Left renal pelvis (tissue), 4 donors: ENCODE data around the gene ASIC2. TPM values are rescaled to one million over a fixed set of nuclear protein-coding genes. Genes with fewer than 3 reads are reported as not detected.

Experiments used
- DNase-seq, 4 donors: peaks; one replicate each; pipeline ENCODE4 v3.0.0-alpha.2; 2013; ENCODE audit warnings: low read depth in 4 of 4, low spot score in 3 of 4
- polyA plus RNA-seq, 4 donors: library from polyadenylated mRNA; unstranded; fragments of 120-200 nt; gene quantifications; one replicate each; pipeline ENCODE4 v1.2.1, GENCODE V29; 2013; ENCODE audit not compliant: insufficient read length in 4 of 4

Gene ASIC2
- polyA plus RNA-seq, 4 donors = 1.3 to 3.5 (median 2.9) TPM

- DNase-seq = no peak
These were observed 253.2 kb downstream of the ASIC2 start for GRCh38 chr17:33039874-33040273.

DNA sequence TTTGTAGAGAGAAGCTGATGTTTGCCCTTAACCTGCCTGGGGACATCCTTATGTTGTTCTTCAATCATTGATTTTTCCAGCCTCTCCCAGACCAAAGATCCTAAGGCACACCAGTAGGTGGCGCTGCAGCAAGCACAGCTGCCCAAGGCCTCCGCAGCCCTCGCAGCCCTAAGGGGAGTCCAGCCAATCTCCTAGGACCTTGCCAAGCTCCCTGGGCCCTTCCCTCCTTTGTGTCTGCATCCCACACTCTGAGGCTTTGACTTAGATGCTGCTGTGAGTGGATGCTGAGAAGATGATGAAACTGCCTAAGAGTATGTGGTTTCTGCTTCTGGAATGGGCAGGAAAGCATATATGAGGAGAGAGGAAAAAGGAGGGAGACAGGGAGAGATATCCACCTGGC lies 254.4 kb downstream of the ASIC2 start:
- no peak for DNase-seq

DNA sequence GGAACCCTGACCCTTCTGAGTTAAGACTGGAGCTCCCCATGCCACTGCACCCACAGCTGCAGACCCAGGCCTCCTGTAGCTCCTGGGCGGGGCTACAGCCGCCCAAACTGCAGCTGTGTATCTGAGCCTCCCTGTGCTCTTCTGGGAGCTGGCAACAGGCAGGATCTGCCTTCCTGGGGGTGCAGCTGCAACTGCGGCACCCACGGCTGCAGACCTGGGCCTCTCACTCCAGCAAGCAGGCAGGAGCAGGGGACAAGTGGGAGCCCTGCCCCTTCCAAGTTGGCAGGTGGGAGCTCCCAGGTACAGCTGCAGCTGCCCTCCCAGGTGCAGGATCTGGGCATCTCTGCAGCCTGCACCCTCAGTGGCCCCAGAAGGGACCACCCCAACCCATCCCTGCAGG lies 259.9 kb downstream of the ASIC2 start:
- no peak for DNase-seq

DNA sequence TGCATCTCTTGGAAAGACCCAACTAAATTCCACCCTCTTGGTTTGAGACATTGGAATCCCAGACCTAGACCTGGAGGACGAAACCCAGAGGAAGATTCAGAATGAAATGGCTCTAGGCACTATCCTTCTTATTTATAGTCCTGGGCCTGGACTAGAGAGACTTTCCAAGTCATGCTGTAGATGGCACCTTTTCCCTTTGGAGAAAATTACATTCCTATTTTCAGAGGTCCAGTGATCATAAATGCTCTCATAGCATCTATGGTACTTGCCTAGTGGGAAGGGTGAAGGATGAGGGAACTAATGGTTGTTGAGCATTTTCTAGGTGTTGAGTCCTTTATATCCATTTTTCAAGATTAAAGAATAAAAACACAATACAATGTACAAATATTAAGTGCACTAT lies 264.3 kb downstream of the ASIC2 start:
- DNase-seq = no peak

- DNase-seq = no peak
These were observed 265.0 kb downstream of the ASIC2 start for GRCh38 chr17:33028061-33028460.

GRCh38 chr17:33024688-33025486 lies 268.2 kb downstream of the ASIC2 start:
- DNase-seq = no peak

DNA sequence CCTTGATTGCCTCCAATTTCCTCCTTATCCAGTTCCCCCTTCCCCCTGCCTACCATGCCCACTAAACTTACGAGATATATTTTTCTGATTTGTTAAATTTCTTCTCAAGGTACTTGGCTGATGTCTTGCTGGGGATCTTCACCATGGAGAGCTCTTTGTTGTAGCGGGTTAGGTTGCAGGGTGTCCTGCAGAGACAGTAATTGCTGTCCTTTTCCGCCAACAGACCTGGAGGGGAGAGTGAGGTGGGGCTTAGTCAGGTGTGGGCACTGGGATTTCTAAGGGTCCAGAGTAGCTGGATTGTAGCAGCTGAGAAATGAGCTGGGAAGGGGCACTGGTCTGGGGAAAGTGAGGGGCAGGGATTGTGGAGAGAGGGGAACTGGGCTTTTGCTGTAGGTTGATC lies 269.3 kb downstream of the ASIC2 start:
- no peak for DNase-seq

GRCh38 chr17:33021731-33022408 lies 271.2 kb downstream of the ASIC2 start:
- no peak for DNase-seq

DNA sequence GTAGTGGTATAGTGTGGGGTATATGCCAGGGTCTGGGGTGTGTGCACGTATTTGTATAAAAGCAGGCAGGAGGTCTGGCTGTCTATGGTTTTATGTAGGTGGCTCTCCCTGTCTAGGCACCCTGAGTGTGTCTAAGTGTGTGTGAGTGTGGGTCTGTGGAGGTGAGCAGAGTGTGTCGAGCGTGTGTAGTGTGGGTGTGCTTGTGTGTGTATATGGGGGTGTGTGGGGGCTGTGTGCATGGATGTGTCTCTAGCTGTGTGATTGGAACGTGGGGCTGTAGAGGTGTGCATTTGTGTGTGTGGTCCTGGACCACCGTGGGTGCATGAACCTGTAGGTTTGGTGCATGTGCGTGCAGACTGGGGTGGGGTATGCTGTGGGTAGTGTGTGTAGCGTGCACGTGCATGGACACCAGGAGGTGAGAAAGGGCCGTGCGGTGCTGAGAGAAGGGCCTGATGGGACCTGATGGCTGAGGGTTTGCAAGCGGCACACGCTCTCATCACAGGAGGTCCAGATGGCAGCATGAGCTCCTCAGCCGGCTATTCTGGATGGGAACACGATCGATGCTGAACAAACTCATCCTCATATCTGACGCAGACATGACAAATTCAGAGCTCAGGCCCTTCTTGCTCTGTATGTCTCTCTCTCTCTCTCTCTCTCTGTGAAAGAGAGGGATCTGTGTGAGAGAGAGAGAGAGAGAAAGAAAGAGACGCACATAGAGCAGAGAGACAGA lies 273.8 kb downstream of the ASIC2 start:
- no peak for DNase-seq

GRCh38 chr17:33017366-33017765 lies 275.7 kb downstream of the ASIC2 start:
- no peak for DNase-seq

GRCh38 chr17:33016920-33017319 lies 276.2 kb downstream of the ASIC2 start:
- DNase-seq = no peak

GRCh38 chr17:33015716-33016346 lies 277.3 kb downstream of the ASIC2 start:
- DNase-seq = no peak

DNA sequence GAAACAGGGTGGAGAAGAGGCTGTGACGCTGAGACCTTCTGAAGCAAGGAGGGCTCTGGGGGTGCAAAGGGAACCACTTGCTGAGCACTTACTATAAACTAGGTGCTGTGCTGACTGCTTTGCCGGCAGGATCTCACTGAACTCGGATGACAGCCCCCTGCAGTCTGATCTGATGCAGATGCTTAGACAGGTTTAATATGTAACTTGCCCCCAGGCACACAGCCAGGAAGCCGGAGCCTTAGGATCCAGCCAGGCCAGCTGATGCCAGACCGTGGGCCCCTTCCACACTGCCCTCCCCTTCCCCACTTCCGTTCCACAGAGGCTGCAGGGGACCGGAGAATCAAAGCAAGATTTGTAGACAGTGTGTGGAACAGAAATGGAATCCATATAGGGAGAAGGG lies 278.3 kb downstream of the ASIC2 start:
- peak in 2 of 4 donors; percentile 8 to 12 for DNase-seq

GRCh38 chr17:33013596-33014375 lies 279.3 kb downstream of the ASIC2 start:
- DNase-seq = no peak

GRCh38 chr17:33012522-33013033 lies 280.5 kb downstream of the ASIC2 start:
- DNase-seq = no peak

DNA sequence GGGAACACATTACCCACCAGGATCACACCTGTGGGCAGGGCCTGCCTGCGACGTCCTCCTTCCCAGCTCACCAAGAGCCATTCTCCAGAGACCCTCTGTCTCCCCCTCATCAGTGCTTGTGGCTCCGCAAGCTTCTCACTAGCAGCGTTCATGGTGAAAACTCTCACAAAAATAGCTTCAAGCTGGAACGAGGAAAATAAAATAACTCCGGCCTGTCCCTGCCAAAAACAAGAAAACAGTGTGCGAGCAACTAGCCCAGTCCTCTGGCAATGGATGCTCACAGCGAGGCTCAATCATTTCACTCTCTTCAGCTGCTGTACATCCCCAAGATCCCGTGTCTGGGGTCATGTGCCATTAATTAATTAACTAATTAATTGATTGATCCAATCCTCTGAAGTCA lies 283.5 kb downstream of the ASIC2 start:
- no peak for DNase-seq

DNA sequence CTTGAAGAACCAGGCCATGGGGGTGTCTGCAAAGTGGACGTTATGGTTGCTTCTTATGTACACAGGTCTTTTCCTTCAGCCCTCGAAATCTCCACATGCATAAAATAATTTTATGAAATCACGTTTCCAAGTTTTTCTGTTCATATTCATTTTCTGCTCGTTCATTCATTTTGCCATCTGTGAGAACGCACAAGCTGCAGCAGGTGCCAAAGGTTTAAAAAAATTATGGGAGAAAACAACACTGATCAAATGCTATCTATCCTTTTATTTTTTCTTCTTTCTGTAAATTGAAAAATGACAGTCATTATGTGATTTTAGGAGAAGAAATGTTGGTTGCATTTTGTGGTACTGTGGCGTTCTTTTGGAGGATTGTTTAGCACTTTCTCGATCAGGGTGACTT lies 285.9 kb downstream of the ASIC2 start:
- no peak for DNase-seq

GRCh38 chr17:33002246-33002645 lies 290.8 kb downstream of the ASIC2 start:
- DNase-seq = no peak

DNA sequence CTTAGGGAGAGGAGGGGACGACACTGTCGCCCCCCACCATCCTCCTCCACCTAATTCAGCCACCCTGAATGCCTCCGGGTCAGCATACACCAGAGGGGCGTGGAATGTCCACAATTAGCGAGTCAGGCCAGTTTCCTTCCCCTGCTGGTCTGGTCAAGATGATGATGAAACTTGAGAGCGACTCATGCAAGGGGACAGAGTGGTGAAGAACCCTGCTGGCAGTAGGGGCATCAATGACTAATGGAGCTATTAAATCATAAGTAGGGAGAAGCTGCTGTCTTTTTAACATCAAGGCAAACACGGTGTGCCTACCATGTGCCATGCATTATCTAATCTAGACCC lies 294.2 kb downstream of the ASIC2 start:
- no peak for DNase-seq
